Measurements from ENCODE around the gene OLFM1. TPM values are rescaled to one million over a fixed set of nuclear protein-coding genes. Genes with fewer than 3 reads are reported as not detected.

The OLFM1 gene
- 10 to 100 TPM; 12.1 to 31.4 (median 23.2) TPM for total RNA-seq

- peak in 1 of 3 donors; percentile 16 for TF ChIP-seq CTCF (IDR thresholded peaks at IDR 0.05)
- ATAC-seq (ENCODE audit: low FRiP score) (no peak), DNase-seq (ENCODE audit: low spot score) (peak; percentile 29)
These were observed at the start of gene OLFM1 for GRCh38 chr9:135087489-135087792. OLFM1 (plus strand) TSS chr9:135087668; CDS start chr9:135087990, 322 bp downstream.

- ATAC-seq (ENCODE audit: low FRiP score) = no peak
- DNase-seq (ENCODE audit: low spot score) = no peak
- no peak for TF ChIP-seq CTCF (IDR thresholded peaks at IDR 0.05)
These were observed 49.1 kb upstream of the OLFM1 start for GRCh38 chr9:135038331-135038730.

- DNase-seq (ENCODE audit: low spot score) (no peak), ATAC-seq (ENCODE audit: low FRiP score) (no peak)
- no peak for TF ChIP-seq CTCF (IDR thresholded peaks at IDR 0.05)
These were observed 48.6 kb upstream of the OLFM1 start for GRCh38 chr9:135038826-135039225.

GRCh38 chr9:135039266-135039870 is 48.1 kb upstream of the OLFM1 start:
- no peak for ATAC-seq (ENCODE audit: low FRiP score)
- DNase-seq (ENCODE audit: low spot score) = no peak

GRCh38 chr9:135039916-135040645 is 47.4 kb upstream of the OLFM1 start:
- TF ChIP-seq CTCF (IDR thresholded peaks at IDR 0.05) = no peak
- no peak for DNase-seq (ENCODE audit: low spot score)
- ATAC-seq (ENCODE audit: low FRiP score) = no peak

More at GRCh38 chr9:135039266-135039870, 48.1 kb upstream of the OLFM1 start:
- no peak for TF ChIP-seq CTCF (IDR thresholded peaks at IDR 0.05)

- ATAC-seq (ENCODE audit: low FRiP score) (no peak), DNase-seq (ENCODE audit: low spot score) (no peak)
- TF ChIP-seq CTCF (IDR thresholded peaks at IDR 0.05) = no peak
These were observed 46.6 kb upstream of the OLFM1 start for GRCh38 chr9:135040892-135041291.

GRCh38 chr9:135043345-135043744 is 44.1 kb upstream of the OLFM1 start:
- DNase-seq (ENCODE audit: low spot score) = no peak
- TF ChIP-seq CTCF (IDR thresholded peaks at IDR 0.05) = no peak

More at GRCh38 chr9:135043345-135043744, 44.1 kb upstream of the OLFM1 start:
- ATAC-seq (ENCODE audit: low FRiP score) = no peak
